ENCODE measurements around the gene UBE2L3.

DNA sequence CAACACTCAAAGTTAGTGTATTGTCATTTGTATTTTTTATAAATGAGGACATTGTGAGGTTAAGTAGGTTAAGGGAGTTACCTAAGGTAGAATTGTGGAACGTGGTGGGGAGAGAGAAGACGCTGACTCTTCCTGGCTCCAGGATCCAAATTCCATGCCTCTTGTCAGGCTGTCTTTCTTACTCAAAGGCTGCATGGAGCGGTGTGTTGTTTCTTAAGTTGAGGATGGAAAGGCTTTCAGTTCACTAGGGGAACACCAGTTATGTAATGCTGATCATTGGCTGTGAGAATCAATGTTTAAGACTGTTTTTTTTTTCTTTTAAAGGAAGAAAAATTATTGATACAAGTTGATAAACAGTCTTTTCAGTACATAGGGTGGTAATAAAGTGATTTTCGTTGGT is 2.9 kb downstream of the UBE2L3 start:
- no peak for TF ChIP-seq EZH2 (IDR thresholded peaks at IDR 0.05; ENCODE audit: borderline replicate concordance, low read depth, low read length, severe bottlenecking)
- TF ChIP-seq, protein P1, sequence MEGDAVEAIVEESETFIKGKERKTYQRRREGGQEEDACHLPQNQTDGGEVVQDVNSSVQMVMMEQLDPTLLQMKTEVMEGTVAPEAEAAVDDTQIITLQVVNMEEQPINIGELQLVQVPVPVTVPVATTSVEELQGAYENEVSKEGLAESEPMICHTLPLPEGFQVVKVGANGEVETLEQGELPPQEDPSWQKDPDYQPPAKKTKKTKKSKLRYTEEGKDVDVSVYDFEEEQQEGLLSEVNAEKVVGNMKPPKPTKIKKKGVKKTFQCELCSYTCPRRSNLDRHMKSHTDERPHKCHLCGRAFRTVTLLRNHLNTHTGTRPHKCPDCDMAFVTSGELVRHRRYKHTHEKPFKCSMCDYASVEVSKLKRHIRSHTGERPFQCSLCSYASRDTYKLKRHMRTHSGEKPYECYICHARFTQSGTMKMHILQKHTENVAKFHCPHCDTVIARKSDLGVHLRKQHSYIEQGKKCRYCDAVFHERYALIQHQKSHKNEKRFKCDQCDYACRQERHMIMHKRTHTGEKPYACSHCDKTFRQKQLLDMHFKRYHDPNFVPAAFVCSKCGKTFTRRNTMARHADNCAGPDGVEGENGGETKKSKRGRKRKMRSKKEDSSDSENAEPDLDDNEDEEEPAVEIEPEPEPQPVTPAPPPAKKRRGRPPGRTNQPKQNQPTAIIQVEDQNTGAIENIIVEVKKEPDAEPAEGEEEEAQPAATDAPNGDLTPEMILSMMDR (IDR thresholded peaks at IDR 0.05; ENCODE audit: borderline replicate concordance, extremely low read depth, low read length, poor library complexity, severe bottlenecking) = no peak
